GM12878 (cell line): ENCODE results near the gene ITGB8. TPM values are rescaled to one million over a fixed set of nuclear protein-coding genes. Genes with fewer than 3 reads are reported as not detected.

Experiments used
- ASH2L ChIP-seq: fragments of 300-600, 200-600 bp; sonication (generic); IDR thresholded peaks from 2 replicates; pipeline ENCODE4 v1.6.1; 2017; ENCODE audit warnings: low read depth, mild to moderate bottlenecking, borderline replicate concordance
- BCLAF1 ChIP-seq: fragments of 450-650 bp; IDR thresholded peaks from 2 replicates; pipeline ENCODE4 v1.6.1; 2017; ENCODE audit warnings: antibody characterized with exemption, mild to moderate bottlenecking, moderate library complexity
- CBX3 ChIP-seq: fragments of 200-600 bp; sonication (generic); IDR thresholded peaks from 2 replicates; pipeline ENCODE4 v1.6.1; 2016; ENCODE audit warnings: low read depth, borderline replicate concordance
- CEBPZ ChIP-seq: fragments of 150-350 bp; IDR thresholded peaks from 2 replicates; pipeline ENCODE4 v1.6.1; 2016; ENCODE audit warnings: low read depth, low read length
- EGR1 ChIP-seq, 2 experiments: IDR thresholded peaks; 1 replicate in 1 of 2; 2 replicates in 1 of 2; pipeline ENCODE4 v1.6.1; 2011 to 2012; ENCODE audit warnings: low read depth in 2 of 2, low read length in 2 of 2, borderline replicate concordance in 1 of 2, mild to moderate bottlenecking in 1 of 2, moderate library complexity in 1 of 2
- EP300 ChIP-seq, 2 experiments: fragments of 150-350 bp in 1 of 2; IDR thresholded peaks; 2 replicates each; pipeline ENCODE4 v1.6.1; 2011 to 2012; ENCODE audit warnings: low read depth in 2 of 2, low read length in 2 of 2, borderline replicate concordance in 1 of 2, improper control_type of control experiment in 1 of 2, inconsistent platforms in 1 of 2; ENCODE audit not compliant: control insufficient read depth in 1 of 2
- ETV6 ChIP-seq, 2 experiments: fragments of 450-650 bp in 1 of 2; IDR thresholded peaks in 1 of 2; conservative IDR thresholded peaks in 1 of 2; 2 replicates each; pipeline ENCODE4 v1.6.1; 2014; ENCODE audit warnings: antibody characterized with exemption in 1 of 2, borderline replicate concordance in 1 of 2, low read depth in 1 of 2, mild to moderate bottlenecking in 1 of 2, moderate library complexity in 1 of 2
- FOS ChIP-seq: IDR thresholded peaks from 3 replicates; pipeline ENCODE4 v1.6.1; 2011; ENCODE audit warnings: borderline replicate concordance; ENCODE audit not compliant: insufficient read length; ENCODE audit errors: extremely low read depth
- HCFC1 ChIP-seq: fragments of 150-350 bp; IDR thresholded peaks from 2 replicates; pipeline ENCODE4 v1.6.1; 2014; ENCODE audit warnings: low read length
- HDAC6 ChIP-seq: fragments of 200-600 bp; sonication (generic); IDR thresholded peaks from one replicate; pipeline ENCODE4 v1.8.0; 2017; ENCODE audit warnings: antibody characterized with exemption; ENCODE audit not compliant: unreplicated experiment
- IRF4 ChIP-seq: IDR thresholded peaks from 2 replicates; pipeline ENCODE4 v1.6.1; 2011; ENCODE audit warnings: low read depth, low read length
- KDM1A ChIP-seq: fragments of 200-600 bp; sonication (generic); IDR thresholded peaks from 2 replicates; pipeline ENCODE4 v1.6.1; 2016; ENCODE audit warnings: borderline replicate concordance
- MLLT1 ChIP-seq: fragments of 450-650 bp; IDR thresholded peaks from 2 replicates; pipeline ENCODE4 v1.6.1; 2016; ENCODE audit warnings: mild to moderate bottlenecking
- NR2C1 ChIP-seq: fragments of 450-650 bp; IDR thresholded peaks from 2 replicates; pipeline ENCODE4 v1.6.1; 2017; ENCODE audit warnings: antibody characterized with exemption, mild to moderate bottlenecking, moderate library complexity
- SIX5 ChIP-seq: IDR thresholded peaks from 2 replicates; pipeline ENCODE4 v1.6.1; 2011; ENCODE audit warnings: mild to moderate bottlenecking, low read depth, low read length, moderate library complexity; ENCODE audit not compliant: severe bottlenecking
- SMARCA5 ChIP-seq: fragments of 450-650 bp; IDR thresholded peaks from 2 replicates; pipeline ENCODE4 v1.6.1; 2017; ENCODE audit warnings: mild to moderate bottlenecking
- SMC3 ChIP-seq: IDR thresholded peaks from 2 replicates; pipeline ENCODE4 v1.6.1; 2011; ENCODE audit warnings: low read length, improper control_type of control experiment, borderline replicate concordance
- SREBF2 ChIP-seq: IDR thresholded peaks from 2 replicates; pipeline ENCODE4 v1.6.1; 2012; ENCODE audit warnings: mild to moderate bottlenecking, low read length
- STAT3 ChIP-seq: IDR thresholded peaks from 2 replicates; pipeline ENCODE4 v1.6.1; 2011; ENCODE audit warnings: low read depth, low read length, improper control_type of control experiment
- SUZ12 ChIP-seq: fragments of 200-600 bp; sonication (generic); IDR thresholded peaks from one replicate; pipeline ENCODE4 v1.6.1; 2018; ENCODE audit warnings: antibody characterized with exemption, mild to moderate bottlenecking; ENCODE audit not compliant: unreplicated experiment
- YY1 ChIP-seq: IDR thresholded peaks from 2 replicates; pipeline ENCODE4 v1.6.1; 2011; ENCODE audit warnings: low read depth, mild to moderate bottlenecking, low read length
- polyA plus RNA-seq, 11 experiments: library from polyadenylated mRNA; depleted of rRNA in 4 of 11; unstranded in 6 of 11; stranded (reverse) in 5 of 11; fragments of >200 nt; fragmentation: Nextera tagmentation in 4 of 11; fragmentation: Illumina TruSeq in 1 of 11; extraction: Ambion mirVana in 4 of 11; extraction: Trizol in 1 of 11; gene quantifications; 1 replicate in 1 of 11; 2 replicates in 10 of 11; pipeline versions ENCODE4 v1.2.1 to v1.2.3, GENCODE V29; 2011 to 2016; ENCODE audit warnings: inconsistent platforms in 2 of 11, missing spikeins in 2 of 11, low read depth in 1 of 11
- total RNA-seq, 4 experiments: library from RNA; depleted of rRNA in 3 of 4; stranded (reverse); fragments of >200 nt in 3 of 4; fragmentation: Illumina TruSeq in 1 of 4; extraction: Trizol in 1 of 4; gene quantifications; 2 replicates each; pipeline versions ENCODE4 v1.2.1 to v1.2.3, GENCODE V29; 2013 to 2021

Gene ITGB8
- total and polyA plus RNA-seq, 10 of the 15 experiments (the other 5 are each of a cell fraction or from before 2014, with no cell fraction given) = 0.37 to 26.2 (median 1.5) TPM

- TF ChIP-seq SMARCA5 (no peak), STAT3 (no peak), MLLT1 (peak; percentile 55; the same call in 1 of the 2 replicates), ETV6 (conservative IDR thresholded peaks at IDR 0.05 in 1 of 2, IDR thresholded peaks at IDR 0.05 in 1 of 2; ENCODE audit: borderline replicate concordance in 1 of 2, low read depth in 1 of 2) (no peak), SIX5 (no peak), HDAC6 (no peak), CBX3 (no peak), SUZ12 (no peak), IRF4 (no peak), HCFC1 (no peak), CEBPZ (no peak), EGR1 (IDR thresholded peaks at IDR 0.05; ENCODE audit: borderline replicate concordance in 1 of 2, low read depth in 2 of 2, low read length in 2 of 2) (no peak), BCLAF1 (no peak), FOS (no peak), EP300 (IDR thresholded peaks at IDR 0.05; ENCODE audit: borderline replicate concordance in 1 of 2, control insufficient read depth in 1 of 2, low read depth in 2 of 2, low read length in 2 of 2) (0 out of 4 replicates have a peak, but pooled peaks of 1 of the 2 experiments have one; percentile 16), SMC3 (no peak), NR2C1 (no peak), SREBF2 (no peak), ASH2L (no peak), YY1 (no peak), KDM1A (no peak)
These were observed 40.1 kb upstream of the ITGB8 start (continued) for GRCh38 chr7:20290505-20291111.
